HG02588 (cell line): ENCODE data around the gene VPS50.
"Not testable (repeated sequence)": the region's sequence is repeated elsewhere in the genome, so short reads cannot be mapped to it uniquely, and the experiment has no call there.

Experiments used
- ATAC-seq: cut with Tn5 transposase; IDR thresholded peaks from one replicate; pipeline ENCODE4 v1.9.1; 2021; ENCODE audit warnings: mild to moderate bottlenecking, moderate library complexity; ENCODE audit not compliant: unreplicated experiment

VPS50 gene

DNA sequence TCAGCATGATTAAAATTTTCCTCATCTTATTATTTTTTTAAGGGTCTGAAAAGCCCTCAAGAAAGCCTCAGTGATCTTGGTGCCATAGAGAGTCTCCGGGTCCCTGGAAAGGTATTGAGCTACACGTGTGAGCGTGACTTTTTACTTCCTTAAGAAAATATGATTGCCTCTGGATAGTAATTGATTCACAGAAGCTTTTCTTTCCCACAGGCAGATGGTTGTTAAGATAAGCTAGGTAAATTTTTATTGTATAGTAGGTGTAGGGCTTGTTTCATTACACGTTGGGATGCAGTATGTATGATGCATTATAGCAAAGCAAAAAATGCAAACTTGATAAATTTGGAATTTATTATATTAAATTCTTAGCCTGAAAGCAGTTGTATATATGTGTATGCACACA lies 7.7 kb downstream of the VPS50 start:
- ATAC-seq = no peak

DNA sequence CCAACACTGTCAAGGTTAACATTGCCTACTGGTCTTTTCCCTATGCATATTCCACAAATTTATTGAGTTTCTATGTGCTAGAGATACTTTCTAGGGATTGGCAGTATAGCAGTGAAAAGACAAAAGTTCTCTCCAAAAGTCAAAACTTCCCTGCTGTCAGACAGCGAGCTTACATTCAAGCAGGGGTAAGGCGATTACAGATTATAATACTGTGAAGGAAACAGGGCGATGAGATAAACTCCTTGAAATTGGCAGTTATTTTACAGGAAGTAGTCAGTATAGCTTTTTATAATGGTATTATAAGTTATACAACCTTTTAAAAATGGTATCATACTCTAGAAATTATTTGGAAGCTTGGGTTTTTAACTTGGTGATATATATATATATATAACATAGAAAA lies 9.9 kb downstream of the VPS50 start:
- no peak for ATAC-seq

DNA sequence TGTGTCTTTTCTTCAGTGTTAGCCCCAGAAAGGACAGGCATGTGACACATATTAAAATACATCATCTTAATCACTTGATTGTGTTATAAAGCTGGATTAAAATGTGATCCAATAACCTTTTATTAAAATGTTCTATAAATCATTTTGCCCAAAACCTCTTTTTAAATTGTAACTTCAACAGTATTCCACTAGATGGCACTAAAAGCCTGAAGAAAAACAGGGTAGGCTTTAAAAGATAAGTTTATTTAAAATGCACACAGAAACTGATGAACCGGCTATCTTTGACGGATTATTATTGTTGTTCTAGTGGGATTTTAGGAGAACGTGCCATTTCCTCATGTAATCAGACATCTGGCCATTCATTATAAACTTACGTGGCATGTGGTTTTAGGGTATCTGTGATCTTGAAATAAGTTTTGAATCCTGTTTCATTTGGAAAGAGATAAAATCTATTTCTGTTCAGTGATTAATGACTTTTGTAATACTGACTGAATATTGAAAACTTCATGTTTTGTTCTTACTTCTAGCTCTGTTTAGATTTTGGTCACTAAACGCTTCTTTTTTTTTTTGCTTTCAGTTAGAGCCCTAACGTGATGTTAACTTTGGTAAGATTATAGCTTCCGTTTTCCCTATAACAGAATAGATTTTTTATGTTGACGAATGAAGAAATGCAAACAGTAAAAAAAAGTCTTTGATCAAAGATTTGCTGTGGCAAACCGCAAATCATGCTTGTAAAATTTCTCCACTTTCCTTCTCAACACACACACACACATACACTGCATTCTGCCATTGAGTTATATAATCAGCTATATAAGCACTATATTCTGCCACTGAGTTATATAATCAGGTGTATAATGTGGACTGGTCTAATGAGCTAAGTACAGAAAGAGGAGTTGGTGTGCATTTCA lies 13.6 kb downstream of the VPS50 start:
- no peak for ATAC-seq

DNA sequence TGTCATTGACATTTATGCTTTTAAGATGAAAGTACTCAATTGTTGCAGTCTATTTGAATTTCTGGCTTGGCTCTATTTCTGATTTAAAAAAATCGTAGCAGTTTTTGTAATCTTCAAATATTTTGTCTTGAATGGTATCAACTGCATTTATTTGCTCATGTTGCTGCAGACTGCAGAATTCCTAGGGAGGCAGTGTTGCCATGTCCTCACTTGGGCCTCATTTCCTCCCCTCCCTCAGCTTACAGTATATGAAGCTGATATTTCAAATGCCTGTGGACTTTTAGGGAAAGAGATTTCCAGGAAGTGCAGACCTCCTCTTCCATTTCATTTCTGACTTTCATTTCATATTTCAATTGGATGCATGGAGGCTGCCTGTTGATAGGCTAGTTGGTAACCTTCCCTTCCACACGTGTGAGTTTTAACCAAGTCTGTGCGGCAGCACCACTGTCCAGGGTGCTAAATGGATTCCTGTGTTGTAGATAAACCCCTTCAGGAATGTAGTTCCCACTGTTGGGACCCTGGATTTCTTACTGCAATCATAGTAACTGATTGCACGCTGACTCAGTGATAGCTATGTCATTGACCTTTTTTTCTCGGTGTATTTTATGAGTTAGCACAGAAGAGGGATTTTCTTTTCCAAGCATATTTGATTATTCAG lies 17.5 kb downstream of the VPS50 start:
- no peak for ATAC-seq

DNA sequence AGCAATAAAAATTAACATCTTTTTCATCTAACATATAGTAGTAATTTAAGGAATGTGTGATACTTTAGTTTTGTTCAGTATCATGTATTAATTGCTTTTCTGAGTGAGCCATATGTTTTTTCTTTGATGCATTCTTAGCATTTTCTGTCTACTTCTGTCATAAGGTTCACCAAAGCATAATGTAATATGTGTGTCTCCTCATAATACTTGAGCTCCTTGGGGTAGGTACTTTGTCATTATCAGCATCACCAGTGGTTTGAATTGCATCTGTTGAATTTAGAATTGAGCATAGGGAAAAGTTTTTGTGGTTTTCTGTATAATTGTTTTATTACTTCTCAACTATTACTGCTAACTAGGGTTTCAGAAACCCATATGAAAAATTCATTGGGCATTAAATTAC lies 26.5 kb downstream of the VPS50 start:
- ATAC-seq = no peak

DNA sequence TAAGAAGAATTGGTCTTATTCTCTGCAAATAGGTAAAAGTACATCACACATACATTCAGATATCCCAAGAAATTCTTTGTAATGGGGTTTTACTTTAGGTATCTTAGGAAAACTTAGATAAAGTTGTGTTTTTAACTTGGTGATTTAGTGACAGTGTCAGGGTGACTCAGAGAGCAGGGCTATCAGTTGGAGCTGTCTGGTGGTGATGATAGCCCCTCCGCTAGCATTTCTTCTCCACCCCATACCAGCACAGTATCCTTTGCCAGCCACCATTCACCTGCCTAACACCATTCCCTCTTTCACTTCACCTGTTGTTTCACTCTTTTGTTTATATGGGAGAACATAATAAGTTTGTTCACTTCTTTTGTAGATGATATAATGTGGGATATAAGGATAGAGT lies 30.4 kb downstream of the VPS50 start:
- no peak for ATAC-seq

DNA sequence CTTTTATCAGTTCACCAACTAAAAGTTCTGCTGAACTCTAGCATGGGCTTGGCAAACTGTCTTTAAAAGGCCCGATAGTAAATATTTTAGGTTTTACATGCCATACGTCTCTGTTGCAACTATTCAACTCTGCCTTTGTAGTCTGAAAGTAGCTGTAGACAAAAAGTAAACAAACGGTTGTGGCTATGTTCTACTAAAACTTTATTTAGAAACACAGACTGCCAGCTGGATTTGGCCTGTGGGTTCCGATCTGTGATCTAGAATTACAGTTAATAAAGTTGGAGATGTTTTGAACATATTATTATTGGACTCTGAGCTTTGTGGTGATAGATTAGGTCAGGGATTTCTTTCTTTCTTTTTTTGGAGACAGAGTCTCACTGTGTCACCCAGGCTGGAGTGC lies 33.1 kb downstream of the VPS50 start:
- no peak for ATAC-seq

DNA sequence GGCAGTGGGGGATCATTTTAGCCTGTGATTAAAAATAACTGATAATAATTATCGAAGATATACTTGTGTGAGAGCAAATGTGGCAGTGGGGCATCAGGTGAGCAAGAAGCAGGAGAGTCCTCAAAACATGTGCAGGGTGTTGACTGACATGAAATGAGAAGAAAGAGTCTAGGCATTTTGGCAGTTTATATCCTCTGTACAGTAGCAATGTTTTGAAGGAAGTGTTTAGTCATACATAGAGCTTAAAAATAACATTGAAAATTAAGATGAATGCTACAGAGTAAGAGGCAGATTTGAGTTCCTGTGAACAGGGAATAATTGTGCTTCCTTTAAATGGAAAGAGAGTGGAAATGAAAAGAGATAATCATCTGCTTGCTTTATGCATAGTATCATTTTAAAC lies 47.4 kb downstream of the VPS50 start:
- ATAC-seq = no peak

DNA sequence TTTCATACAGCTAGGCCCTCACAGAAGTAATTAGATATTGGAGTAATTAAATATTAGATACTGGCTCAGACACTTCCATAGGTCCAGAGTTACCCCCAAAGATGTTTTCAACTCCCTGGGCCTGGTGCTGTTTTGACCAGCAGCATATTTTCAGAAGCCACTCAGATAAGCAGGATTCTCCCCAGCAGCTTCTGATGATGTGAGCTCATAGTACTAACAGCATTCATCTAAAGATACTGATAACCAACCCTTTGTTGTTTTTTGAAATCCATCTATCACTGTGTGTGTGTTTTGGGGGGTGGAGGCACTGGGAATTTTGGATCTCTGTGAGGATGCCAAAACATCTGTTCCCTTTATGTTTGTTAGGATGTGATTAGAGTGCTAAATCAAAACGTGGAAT lies 52.7 kb downstream of the VPS50 start:
- no peak for ATAC-seq

DNA sequence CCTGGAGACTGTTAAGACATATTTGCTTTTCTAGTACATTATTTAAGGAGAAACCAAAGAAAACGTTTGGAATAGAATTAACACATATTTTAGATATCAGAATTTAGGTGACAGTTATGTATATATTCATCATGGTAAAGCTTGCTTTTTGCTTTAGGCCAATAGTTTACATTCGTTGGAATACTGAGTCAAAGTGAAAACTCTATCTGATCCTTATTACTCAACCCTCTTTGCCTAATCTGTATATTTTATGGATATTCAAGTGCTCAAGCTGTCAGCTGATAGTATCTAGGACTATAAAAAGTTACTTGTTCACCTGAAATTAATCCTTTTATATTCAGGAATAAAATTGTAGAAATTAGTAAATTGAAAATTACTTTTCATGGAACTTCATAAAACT lies 61.1 kb downstream of the VPS50 start:
- no peak for ATAC-seq

DNA sequence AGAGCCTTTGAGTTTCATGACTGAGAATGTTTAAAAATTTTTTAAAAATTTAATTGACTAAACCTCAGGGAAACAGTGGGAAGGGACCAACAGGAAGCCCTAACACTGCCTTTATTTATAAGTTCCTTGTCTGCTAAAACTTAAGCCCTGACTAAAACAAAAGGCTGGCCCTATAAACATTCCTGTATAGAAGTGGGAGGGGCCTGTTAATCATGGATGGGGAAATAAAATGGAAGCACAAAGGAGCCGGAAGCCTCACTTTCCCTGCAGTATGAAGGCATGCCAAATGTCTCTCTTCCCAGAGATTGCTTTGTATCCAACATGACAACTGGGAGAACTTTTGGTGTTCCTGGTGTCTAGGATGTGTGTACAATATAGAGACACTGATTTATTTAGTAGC lies 66.0 kb downstream of the VPS50 start:
- no peak for ATAC-seq

DNA sequence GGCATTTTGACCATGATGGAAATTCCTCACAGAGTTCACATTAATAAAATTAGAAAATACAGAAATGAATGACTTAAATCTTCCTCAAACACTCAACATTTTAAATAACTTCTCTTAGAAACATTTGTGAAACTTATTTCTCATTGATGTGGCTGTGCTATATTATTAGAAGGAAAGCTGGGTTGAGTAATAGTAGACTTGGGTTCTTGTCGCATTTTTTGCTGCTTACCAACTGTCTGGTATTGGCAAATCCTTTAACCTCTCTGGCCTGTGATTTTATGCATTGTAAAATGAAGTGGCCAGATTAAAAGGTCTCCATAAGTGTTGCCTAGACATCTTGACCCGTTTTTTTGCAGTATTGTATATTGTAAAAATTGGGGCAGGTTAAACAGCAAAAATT lies 66.5 kb downstream of the VPS50 start:
- ATAC-seq = no peak

DNA sequence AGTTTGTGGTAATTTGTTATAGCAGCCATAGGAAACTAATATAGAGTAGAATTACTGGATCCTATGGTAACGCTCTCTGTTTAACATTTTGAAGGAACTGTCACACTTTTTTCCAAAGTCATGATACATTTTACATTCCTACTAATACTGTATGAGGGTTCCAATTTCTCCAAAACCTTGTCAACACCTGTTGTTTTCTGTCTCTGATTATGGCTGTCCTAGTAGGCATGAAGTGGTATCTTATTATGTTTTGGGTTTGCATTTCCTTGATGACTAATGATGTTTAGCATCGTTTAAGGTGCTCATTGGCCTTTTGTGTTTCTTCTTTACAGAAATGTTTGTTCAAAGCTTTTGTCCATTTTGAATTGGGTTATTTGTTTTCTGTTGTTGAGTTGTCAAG lies 69.6 kb downstream of the VPS50 start:
- no peak for ATAC-seq

DNA sequence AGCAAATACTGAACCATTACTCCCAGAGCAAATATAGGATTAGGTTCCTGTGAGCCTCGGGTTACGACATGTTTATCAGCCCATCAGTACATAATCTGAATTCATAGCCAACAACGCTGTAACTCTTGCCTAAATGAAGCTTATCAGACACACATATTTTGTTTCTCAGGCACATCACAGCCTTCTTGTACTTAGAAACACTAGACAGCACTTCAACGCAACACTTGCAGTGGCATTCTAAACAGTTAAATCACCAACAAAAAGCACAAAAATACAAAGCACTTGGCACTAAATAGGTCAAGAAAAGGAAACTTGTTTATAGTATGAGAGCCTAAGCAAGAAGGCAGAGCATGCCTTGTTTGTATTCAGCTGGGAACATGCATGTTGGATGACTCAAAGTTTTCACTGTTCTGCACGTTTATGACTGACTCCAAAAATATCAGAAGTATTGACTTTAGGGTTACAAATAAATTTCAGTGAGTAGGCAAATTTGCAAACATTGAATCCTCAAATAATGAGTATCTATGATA lies 75.0 kb downstream of the VPS50 start:
- ATAC-seq = no peak

DNA sequence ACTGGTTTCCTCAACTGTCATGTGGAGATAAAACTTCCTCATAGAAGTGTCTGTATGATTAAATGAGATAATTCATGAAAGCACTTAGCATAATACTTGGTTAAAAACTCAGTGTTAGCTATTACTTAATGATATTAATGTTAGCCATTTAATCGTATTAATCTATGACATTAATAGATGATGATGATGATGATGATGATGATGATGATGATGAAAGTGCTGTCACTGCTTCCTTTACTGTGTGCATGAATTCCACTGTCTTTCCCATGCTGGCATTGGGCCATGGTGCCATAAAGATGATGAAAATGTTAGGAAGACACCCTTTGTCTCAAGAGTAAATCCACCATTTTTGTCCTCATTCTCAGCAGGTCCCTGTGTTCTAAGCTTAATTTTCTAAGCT lies 75.8 kb downstream of the VPS50 start:
- no peak for ATAC-seq

DNA sequence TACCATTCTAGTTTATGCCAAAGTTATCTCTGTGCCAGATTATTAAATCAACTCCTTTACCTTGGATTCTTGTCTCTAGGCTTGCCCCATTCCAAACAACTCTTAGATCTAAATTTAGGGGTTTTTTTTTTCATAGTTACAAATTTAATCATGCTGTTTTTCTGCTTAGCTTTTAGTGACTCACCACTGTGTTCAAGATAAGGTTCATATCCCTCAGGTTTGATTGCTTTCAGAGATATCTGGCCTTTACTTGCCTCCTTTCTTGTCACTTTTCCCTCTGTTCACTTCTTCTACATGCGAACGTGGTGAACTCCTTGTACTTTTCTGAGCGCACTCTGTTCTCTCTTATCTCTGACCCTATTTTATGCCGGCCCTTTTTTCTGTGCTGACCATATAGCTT lies 78.2 kb downstream of the VPS50 start:
- ATAC-seq = no peak

DNA sequence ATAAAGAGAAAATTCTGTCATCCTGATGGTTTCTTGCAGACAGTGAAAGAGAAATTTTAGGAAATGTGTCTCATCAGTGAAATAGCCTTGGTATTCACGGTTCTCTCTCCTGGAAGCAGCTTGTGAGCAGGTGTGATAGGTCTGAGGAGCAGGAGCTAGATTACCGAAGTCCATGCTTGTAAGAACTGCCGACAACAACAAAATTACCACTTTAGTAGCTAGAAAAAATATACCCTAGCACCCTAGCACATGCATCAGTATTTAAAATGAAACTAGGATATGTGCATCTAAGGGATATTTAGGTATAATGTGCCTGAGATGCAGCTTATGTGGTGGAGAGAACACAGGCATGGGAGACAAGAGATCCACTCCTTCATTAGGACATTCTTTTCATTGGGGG lies 82.3 kb downstream of the VPS50 start:
- no peak for ATAC-seq

DNA sequence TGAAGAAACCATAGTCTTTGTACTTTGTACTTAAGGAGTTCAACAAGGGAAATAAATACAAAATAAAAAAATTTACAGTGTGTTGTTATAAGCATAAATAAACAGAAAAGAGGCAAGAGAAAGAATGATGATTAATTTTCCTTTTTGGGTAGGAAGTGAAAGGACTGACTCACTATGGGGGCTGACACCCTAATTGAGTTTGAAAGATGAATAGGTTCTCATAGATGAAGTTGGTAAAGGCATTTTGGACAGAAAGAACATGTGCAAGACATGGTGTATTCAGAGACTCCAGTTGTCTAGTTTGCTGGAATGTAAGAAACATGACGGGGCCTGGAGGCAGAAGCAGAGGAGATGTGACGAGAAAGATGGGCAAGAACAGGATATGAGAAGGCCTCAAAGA lies 83.7 kb downstream of the VPS50 start:
- no peak for ATAC-seq

DNA sequence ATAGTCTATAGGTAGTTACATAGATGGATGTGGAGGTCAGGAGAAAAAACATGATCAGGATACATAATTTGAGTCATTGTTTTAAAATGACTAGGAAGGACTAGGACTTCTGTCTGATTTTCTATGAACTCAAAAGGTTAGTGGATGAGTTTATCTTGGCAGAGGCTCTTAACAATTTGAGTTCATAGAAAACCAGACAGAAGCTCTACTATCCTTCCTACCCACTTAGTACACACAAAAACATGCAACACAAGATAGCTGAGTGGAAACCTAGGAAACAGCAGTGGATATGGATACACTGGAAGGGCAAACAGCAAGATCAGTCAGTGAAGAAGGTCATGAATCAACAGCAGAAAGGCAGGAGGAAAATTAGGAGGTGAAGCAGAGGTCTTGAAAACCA lies 84.6 kb downstream of the VPS50 start:
- no peak for ATAC-seq

DNA sequence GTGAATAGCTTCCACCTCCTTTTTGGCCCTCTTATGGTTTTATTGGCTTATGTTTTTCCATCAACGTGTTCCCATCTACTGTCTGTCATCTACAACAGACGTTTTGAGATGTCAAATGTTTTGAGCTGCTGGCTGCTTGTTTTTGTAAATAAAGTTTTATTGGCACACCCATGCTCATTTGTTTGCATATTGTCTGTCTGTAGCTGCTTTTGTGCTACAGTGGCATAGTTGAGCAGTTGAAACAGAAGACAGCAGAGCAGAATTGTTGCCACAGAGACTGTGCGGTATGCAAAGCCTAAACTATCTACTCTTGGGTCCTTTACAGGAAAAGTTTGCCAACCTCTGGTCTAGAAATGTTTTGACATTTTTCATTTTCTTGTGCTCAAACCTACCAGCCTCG lies 88.7 kb downstream of the VPS50 start:
- ATAC-seq = no peak

DNA sequence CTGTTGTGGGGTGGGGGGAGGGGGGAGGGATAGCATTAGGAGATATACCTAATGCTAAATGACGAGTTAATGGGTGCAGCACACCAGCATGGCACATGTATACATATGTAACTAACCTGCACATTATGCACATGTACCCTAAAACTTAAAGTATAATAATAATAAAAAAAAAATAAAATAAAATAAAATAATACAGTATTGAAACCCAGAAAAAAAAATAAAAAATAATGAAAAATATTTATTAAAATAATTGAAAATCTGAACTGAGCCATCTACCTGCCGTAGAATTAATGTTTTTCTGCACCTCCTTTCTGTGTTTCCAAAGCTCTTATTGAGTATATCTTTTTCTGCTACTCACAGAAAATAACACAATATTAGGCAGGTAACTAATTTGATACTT lies 94.1 kb downstream of the VPS50 start:
- ATAC-seq = not testable (repeated sequence)

DNA sequence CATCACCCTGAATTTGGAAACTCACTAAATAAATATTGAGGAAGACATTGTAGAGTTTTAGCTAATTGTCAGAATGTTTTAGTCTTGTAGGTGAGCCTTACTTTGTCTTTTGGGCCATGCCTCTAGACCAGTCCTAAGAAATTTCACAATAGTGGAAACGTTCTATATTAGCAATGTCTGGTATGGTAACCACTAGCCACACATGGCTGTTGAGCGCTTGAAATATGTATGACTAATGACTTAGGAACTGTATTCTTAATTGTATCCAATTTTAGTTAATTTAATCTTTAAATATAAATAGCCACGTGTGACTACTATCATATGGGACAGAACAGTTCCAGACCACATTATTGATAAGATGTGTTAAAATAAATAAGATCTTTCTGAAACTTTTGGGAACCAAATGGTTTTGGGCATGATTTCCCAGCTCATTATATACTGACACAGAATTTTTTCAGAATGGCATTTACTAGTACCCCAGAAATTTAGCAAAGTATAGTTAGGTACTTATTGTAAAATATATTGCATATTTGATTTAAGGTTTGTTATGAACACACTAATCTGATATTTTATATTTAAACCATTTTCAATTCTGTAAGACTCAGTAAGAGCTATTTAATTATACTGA lies 95.0 kb downstream of the VPS50 start:
- no peak for ATAC-seq
